Activated T-helper 17 cell treated with anti-CD3 and anti-CD28 coated beads, Interleukin-2, amount 50 U/mL, for 72 hours (primary cell): ENCODE measurements around the gene NDUFA13. TPM values are rescaled to one million over a fixed set of nuclear protein-coding genes. Genes with fewer than 3 reads are reported as not detected.
"Not testable (repeated sequence)": the region's sequence is repeated elsewhere in the genome, so short reads cannot be mapped to it uniquely, and the experiment has no call there.

Experiments
- ATAC-seq: fragments of 150-1000 bp; cut with Tn5 transposase; replicated peaks from 2 replicates; pipeline ENCODE4 v1.10.0; 2021; ENCODE audit warnings: mild to moderate bottlenecking, moderate library complexity
- H3K27ac Mint-ChIP-seq: one replicate; pipeline ENCODE4 v1.8.0; 2022; ENCODE audit warnings: mixed read lengths
- H3K27me3 Mint-ChIP-seq: one replicate; pipeline ENCODE4 v1.8.0; 2022; ENCODE audit warnings: mixed read lengths
- H3K36me3 Mint-ChIP-seq: one replicate; pipeline ENCODE4 v1.8.0; 2022; ENCODE audit warnings: low read depth, mild to moderate bottlenecking, mixed read lengths
- H3K4me1 Mint-ChIP-seq: one replicate; pipeline ENCODE4 v1.8.0; 2022; ENCODE audit warnings: mixed read lengths
- H3K4me3 Mint-ChIP-seq: one replicate; pipeline ENCODE4 v1.8.0; 2022; ENCODE audit warnings: mild to moderate bottlenecking, mixed read lengths
- H3K9me3 Mint-ChIP-seq: one replicate; pipeline ENCODE4 v1.8.0; 2022; ENCODE audit warnings: mixed read lengths
- total RNA-seq, 2 donors: library from RNA; stranded (reverse); gene quantifications; one replicate each; pipeline ENCODE4 v1.2.3, GENCODE V29; 2022

The NDUFA13 gene
- total RNA-seq = 100 to 1,000 TPM; 276 to 397 TPM

DNA sequence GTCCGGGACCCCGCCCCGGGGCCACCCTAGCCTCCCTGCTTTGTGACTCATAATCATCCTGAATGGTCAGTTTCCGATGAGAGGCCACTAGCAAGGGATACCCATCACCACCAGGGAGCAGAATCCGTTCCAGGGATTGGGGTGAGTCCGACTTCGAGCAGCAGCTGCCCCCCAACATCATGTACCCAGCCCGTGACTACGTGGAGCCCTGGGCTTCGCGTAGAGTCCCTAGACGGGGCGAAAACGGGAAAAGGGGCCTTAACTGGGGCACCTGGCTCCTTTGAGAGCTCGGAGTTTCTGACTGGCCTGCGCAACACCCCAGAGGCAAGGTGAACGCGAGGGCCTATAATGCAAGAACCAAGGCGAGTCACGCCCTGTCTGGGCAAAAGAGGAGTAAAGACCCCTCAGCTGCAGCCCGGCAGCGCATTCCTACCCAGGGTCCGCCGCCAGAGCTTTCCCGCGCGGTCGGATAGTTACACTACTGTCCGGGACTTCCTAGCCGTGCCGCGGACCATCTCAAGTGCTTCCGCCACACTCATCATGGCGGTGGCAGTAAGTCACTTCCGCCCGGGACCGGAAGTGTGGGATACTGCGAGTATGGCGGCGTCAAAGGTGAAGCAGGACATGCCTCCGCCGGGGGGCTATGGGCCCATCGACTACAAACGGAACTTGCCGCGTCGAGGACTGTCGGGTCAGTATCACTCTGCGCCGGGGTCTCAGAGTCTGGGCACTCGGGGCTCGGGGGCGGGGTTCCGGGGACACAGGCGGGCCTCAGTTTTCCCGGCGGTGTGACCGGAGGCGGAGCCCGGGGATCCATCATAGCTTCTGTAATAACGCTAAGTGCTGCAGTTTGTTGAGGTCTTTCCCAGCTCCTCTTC is at the start of gene NDUFA13:
NDUFA13 (plus strand) TSS at position 584 of the 878 bp plus-strand sequence; CDS start at position 598, 14 bp downstream.
- H3K27ac Mint-ChIP-seq = peak within 1 kb of the TSS; percentile 92
- H3K27me3 Mint-ChIP-seq = no peaks in the 10 kb centered on the region
- H3K36me3 Mint-ChIP-seq = peaks cover 27% of the 10 kb centered on the region
- ATAC-seq = peak; percentile 96
- H3K9me3 Mint-ChIP-seq = no peaks in the 10 kb centered on the region
- peak within 1 kb of the TSS; percentile 89 for H3K4me3 Mint-ChIP-seq
- peaks cover 3% of the 10 kb centered on the region for H3K4me1 Mint-ChIP-seq

DNA sequence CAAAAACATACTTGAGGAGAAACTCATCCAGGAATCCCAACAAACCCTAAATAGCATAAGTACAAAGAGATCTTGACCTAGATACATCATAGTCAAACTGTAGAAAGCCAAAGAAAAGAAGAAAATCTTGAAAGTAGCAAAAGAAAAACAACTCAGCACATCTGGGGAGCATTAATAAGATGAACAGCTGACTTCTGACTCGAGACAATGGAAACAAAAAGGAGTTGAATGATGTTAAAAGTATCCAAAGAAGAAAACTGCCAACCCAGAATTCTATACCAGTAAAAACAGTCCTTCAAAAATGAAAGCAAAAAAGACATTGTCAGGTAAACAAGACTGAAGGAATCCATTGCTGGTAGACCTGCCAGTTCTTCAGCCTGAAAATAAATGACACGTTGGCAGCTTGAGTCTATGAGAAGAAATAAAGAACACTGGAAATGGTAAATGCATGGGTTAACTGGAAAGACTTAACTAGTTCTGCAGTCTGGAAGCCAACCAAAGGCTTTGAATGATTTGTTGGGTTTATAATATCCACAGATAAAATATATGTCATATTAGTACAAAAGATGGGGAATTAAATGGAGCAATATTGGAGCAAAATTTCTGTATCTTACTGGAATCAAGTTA is 47.5 kb upstream of the NDUFA13 start:
- peaks cover 12% of the 10 kb centered on the region for H3K9me3 Mint-ChIP-seq
- H3K36me3 Mint-ChIP-seq = peaks cover 79% of the 10 kb centered on the region
- no peak for ATAC-seq
- H3K27ac Mint-ChIP-seq = peak overlapping the region; percentile 73
- H3K4me1 Mint-ChIP-seq = peaks cover 40% of the 10 kb centered on the region
- H3K27me3 Mint-ChIP-seq = no peaks in the 10 kb centered on the region
- no peak overlapping the region for H3K4me3 Mint-ChIP-seq

DNA sequence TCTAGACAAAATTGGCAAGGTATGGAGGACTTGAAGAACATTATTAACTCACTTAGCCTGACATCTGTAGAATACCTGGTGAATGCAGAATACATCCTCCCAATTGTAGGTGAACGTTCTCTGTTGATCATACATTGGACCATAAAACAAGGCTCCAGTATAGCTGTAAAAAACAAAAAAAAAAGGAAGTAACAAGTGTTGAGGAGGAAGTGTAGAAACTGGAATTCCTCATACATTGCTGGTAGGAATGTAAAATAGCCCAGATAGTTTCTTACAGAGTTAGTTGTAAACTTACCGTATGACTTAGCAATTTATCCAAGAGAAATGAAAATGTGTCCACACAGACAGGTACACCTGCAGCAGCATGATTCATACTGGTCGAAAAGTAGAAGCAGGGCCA is 45.4 kb upstream of the NDUFA13 start:
- ATAC-seq = no peak
- Mint-ChIP-seq H3K36me3 (peaks cover 82% of the 10 kb centered on the region), H3K4me3 (no peak overlapping the region), H3K27me3 (no peaks in the 10 kb centered on the region), H3K4me1 (peaks cover 43% of the 10 kb centered on the region), H3K9me3 (peaks cover 12% of the 10 kb centered on the region), H3K27ac (peak overlapping the region; percentile 38)

DNA sequence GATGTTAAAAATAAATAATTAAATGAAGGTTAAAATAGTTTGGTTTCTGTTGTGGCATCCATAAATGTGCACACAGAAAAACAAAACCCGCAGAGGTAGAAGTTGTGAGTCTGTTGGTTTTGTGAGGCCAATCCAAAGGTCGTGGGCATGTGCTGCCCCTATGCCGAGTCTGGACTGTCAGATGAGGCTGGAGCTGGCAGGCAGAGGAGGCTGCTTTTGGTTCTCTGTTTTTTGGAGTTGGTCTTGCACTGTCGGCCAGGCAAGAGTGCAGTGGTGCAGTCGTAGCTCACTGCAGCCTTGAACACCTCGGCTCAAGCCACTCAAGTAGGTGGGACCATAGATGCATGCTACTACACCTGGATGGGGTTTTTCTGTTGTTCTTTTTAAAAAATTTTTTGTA is 44.3 kb upstream of the NDUFA13 start:
- ATAC-seq = no peak
- H3K27me3 Mint-ChIP-seq = no peaks in the 10 kb centered on the region
- peak overlapping the region; percentile 79 for H3K27ac Mint-ChIP-seq
- H3K4me3 Mint-ChIP-seq = peak overlapping the region; percentile 66
- H3K4me1 Mint-ChIP-seq = peaks cover 55% of the 10 kb centered on the region
- peaks cover 80% of the 10 kb centered on the region for H3K36me3 Mint-ChIP-seq
- H3K9me3 Mint-ChIP-seq = peaks cover 12% of the 10 kb centered on the region

DNA sequence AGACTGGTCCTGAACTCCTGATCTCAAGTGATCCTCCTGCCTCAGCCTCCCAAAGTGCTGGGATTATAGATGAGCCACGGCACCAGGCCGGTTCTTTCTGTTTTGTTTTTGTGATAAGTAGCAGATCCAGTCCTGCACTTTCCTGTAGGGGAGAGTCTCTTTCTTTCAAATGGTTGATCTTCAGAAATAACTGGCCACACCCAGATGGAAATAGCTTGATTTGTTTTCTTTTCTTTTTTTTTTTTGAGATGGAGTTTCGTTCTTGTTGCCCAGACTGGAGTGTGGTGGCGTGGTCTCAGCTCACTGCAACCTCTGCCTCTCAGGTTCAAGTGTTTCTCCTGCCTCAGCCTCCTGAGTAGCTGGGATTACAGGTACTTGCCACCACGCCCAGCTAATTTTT is 43.9 kb upstream of the NDUFA13 start:
- Mint-ChIP-seq H3K4me3 (peak overlapping the region; percentile 66), H3K4me1 (peaks cover 59% of the 10 kb centered on the region), H3K27ac (peak overlapping the region; percentile 79), H3K9me3 (peaks cover 12% of the 10 kb centered on the region), H3K36me3 (peaks cover 80% of the 10 kb centered on the region)
- not testable (repeated sequence) for ATAC-seq, H3K27me3 Mint-ChIP-seq

DNA sequence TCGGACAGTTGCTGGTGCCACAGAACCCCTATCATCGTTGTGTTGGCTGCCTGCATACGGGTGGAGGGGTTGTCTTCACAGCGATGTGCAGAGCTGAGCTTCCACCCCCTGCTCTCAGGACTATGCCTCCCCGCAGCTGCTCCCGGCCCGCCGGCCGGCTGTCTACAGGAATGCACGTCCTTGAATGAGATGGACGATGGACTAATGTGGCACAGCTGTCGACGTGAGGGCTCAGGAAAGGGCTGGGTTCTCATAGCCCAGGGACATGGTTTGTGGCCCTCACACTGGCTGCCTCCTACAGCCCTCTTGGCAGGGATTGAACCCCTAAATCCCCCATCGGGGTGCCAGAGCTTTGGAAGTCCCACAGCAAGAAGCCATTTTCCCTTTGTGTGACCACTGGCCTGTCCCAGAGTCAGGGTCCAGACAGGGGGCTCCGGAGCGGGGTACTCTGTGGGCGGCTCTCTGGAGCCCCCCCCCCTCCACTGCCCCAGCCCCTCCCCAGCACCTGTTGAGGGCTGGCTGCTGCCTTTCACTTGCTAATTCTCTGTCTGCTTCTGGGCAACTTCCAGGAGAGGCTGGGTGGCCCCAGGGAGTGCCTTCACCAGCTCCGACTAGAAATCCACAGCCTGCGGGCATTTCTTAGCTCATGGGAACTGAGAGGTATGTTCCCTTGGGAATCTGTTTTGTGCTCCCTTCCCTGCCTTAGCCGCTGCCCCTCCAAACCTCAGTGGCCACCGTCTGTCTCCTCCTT is 40.8 kb upstream of the NDUFA13 start:
- no peaks in the 10 kb centered on the region for H3K27me3 Mint-ChIP-seq
- peaks cover 81% of the 10 kb centered on the region for H3K36me3 Mint-ChIP-seq
- H3K27ac Mint-ChIP-seq = peak overlapping the region; percentile 95
- ATAC-seq = no peak
- H3K9me3 Mint-ChIP-seq = no peaks in the 10 kb centered on the region
- peaks cover 66% of the 10 kb centered on the region for H3K4me1 Mint-ChIP-seq
- H3K4me3 Mint-ChIP-seq = peak overlapping the region; percentile 69

DNA sequence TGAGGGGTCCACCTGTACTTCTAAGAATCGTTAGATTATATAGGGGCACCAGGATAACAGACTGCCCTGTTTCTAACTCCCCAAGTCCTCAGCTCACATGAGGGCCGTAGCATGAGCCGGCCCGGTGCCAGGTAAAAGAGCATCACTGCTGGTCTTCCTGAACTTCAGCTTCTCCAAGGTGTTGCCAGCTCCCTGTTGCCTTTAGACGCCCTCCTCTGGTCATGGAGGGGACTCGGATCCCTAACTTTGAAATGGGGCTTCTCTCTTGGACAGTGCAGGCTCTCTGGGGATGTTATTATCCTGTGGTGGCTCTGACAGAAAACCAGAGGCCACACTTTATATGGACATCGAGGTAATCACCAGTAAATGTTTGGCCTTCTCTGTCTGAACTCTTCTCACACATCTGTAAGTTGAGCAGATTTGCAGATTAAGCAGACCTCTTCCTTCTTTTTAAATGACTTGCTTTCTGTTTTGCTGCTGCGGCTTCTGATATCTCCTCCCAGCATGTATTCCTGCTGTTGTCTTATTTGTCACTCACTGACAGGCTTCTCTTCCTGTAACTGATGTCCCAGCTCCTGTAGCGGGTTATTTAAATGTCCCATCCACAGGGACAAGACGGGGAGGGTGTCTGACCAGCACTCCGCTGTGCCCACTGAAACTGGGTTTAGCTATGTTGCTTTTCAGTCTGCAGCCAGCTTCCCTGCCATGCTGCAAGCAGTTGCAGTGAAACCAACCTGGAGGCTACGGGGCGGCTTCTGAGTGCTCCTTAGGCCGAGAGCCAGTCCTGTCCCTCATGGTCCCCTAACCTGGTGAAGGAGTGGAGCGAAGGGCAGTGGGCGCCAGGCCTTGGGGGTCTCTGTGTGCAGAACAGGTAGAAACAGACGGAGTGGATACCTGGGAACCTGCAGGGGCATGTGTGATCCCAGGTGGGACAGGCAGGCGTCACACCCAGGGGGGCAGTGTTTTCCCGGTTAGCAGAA is 39.9 kb upstream of the NDUFA13 start:
- H3K4me1 Mint-ChIP-seq = peaks cover 68% of the 10 kb centered on the region
- peak overlapping the region; percentile 69 for H3K4me3 Mint-ChIP-seq
- H3K36me3 Mint-ChIP-seq = peaks cover 81% of the 10 kb centered on the region
- no peaks in the 10 kb centered on the region for H3K9me3 Mint-ChIP-seq
- no peak for ATAC-seq
- H3K27me3 Mint-ChIP-seq = no peaks in the 10 kb centered on the region
- H3K27ac Mint-ChIP-seq = peak overlapping the region; percentile 95

DNA sequence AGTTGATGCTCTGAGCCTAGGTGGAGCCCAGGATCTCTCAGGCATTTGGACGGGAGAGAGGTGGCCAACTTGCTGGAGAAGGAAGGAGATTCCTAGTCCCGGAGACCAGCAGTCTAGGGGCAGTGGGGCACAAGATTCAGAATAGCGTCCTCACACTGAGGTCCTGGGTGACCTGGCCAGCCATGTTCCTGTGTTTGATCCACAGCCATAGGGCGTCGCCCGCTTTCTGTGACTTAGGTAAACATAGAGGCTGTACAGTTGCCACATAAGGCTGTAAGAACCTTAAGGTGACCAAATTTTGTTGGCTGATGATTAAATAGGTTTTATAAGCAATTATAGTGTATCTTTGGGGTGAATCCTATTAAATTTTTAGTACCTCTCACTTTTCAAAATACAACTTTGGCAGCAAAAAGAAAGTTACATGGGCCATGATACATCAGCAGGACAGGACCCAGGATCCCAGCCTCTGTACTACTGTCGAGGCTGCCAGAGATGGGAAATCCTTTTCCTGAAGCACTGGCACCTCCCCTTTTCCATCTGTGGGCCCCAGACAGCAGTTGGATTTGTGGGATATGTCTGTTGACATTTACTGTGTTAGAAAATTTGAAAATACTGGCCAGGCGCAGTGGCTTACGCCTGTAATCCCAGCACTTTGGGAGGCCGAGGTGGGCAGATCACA is 38.2 kb upstream of the NDUFA13 start:
- Mint-ChIP-seq H3K9me3 (no peaks in the 10 kb centered on the region), H3K4me3 (peak overlapping the region; percentile 69), H3K27me3 (no peaks in the 10 kb centered on the region), H3K36me3 (peaks cover 75% of the 10 kb centered on the region), H3K27ac (peak overlapping the region; percentile 95), H3K4me1 (peaks cover 57% of the 10 kb centered on the region)
- no peak for ATAC-seq

DNA sequence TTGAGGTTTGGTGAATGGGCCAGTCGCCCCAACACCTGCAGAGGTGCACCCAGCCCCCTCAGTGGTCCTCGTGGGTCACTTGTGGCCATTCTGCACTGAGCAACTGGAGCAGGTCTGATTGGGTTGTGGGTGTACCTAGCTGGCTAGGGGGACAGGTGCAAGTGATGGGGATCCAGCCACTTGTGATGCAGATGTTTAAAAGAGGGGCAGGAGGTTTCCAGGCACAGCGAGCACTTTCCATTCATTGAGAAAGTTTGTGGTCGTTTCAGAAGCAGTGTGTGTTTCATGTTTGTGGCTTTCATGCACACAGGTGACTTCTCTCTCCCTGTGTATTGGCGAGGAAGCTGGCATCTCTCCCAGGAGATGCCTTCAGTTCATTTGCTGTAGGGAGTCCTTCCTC is 35.3 kb upstream of the NDUFA13 start:
- Mint-ChIP-seq H3K4me3 (peak overlapping the region; percentile 30), H3K4me1 (peaks cover 36% of the 10 kb centered on the region), H3K27me3 (no peaks in the 10 kb centered on the region), H3K27ac (no peak overlapping the region), H3K36me3 (peaks cover 57% of the 10 kb centered on the region), H3K9me3 (no peaks in the 10 kb centered on the region)
- peak; percentile 83 for ATAC-seq

DNA sequence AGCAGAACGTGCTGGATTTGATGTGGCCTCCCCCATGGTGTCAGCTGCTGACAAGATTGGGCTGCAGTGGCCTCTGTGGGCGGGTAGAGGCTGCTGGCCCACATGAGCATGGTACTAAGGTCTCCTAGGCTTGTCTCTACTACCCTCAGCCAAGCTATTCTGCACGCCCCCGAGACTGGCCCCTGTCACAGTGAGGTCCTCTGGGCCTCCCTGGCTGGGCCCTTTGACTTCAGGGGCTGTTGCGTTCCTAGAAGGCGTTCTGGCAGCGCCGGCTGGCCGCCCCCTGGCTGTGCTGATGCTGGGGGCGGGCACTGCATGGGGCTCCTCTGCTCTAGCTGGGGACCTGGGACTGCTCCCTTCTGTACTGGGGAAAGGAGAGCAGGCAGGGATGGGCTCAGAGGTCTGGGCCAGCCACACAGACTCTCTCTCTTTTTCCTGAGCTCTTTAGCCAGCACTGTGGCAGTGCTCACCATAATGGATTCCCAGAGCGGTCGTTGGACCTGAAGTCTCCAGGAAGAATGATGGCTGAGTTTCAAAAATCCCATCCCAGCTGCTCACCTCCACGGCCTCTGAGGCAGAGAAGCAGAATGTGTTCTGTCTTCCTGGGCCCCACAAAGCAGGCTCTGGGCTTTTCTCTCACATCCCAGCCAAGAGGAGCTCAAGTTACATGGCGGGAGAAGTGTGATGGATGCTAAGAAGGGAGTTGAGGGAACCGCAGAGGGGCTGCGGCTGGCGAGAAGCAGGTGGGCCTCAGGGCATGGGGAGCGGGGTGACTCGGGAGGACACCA is 33.0 kb upstream of the NDUFA13 start:
- peak; percentile 58 for ATAC-seq
- Mint-ChIP-seq H3K4me3 (no peak overlapping the region), H3K27ac (no peak overlapping the region), H3K27me3 (no peaks in the 10 kb centered on the region), H3K4me1 (peaks cover 21% of the 10 kb centered on the region), H3K36me3 (peaks cover 36% of the 10 kb centered on the region), H3K9me3 (no peaks in the 10 kb centered on the region)

DNA sequence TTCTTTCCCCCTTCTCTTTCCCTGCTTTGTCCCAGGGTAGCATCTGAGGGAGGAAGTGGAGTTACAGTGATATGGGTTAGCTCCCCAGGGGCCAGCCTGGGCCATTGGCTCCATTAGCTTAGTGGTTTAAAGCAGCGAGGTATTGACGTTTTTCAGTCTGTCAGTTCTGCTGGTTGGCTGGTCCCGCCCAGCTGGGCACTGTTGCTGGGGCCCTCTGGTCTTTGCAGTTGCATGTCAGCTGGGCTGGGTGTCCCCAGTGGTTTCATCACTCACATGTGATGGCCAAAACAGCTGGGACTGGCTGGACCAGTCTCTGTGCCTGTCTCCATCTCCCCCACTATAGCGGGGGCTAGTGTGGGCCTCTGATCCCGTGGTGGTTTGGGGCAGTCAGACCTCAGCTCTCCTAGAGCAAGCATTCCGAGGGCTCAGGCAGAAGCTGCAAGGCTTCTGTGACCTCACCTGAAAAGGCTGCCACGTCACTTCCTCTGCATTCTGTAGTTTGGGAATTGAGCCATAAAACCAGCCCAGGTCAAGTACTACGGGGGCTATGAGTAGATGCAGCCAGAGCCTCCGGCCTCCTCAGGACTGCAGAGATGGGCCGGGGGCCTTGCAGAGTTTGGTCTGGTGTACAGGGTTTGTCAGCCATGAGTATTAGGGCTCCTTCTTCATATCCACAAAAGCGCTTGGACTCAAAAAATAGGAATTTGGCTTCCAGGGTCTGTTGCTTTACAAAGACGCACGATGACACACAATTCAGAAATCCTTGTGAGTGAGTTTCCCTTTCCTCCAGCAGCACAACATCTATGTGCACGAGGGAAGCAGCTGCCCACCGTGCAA is 30.6 kb upstream of the NDUFA13 start:
- Mint-ChIP-seq H3K9me3 (no peaks in the 10 kb centered on the region), H3K4me3 (no peak overlapping the region), H3K4me1 (peaks cover 27% of the 10 kb centered on the region), H3K27me3 (no peaks in the 10 kb centered on the region), H3K27ac (peak overlapping the region; percentile 54), H3K36me3 (peaks cover 22% of the 10 kb centered on the region)
- no peak for ATAC-seq

DNA sequence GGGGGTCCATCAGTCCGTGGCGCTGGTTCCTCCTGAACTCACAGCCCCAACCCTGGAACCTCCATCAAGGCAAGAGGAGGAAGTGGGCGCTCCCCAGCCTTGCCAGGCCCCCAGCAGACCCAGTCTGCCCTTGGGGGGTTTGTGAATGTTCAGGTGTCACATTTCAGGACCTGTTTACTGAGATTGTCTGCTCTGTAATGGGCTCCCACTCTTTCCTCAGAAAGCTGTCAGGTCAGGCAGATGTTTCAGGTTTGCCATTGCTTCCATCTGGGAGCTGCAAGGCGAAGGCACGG is 30.1 kb upstream of the NDUFA13 start:
- peaks cover 22% of the 10 kb centered on the region for H3K36me3 Mint-ChIP-seq
- no peak overlapping the region for H3K4me3 Mint-ChIP-seq
- ATAC-seq = no peak
- H3K9me3 Mint-ChIP-seq = no peaks in the 10 kb centered on the region
- no peaks in the 10 kb centered on the region for H3K27me3 Mint-ChIP-seq
- H3K27ac Mint-ChIP-seq = no peak overlapping the region
- H3K4me1 Mint-ChIP-seq = peaks cover 25% of the 10 kb centered on the region
